Measurements from ENCODE around the gene GSK3B. TPM values are rescaled to one million over a fixed set of nuclear protein-coding genes. Genes with fewer than 3 reads are reported as not detected.

Gene GSK3B
- polyA plus RNA-seq, 1 donor = 31.4 TPM

DNA sequence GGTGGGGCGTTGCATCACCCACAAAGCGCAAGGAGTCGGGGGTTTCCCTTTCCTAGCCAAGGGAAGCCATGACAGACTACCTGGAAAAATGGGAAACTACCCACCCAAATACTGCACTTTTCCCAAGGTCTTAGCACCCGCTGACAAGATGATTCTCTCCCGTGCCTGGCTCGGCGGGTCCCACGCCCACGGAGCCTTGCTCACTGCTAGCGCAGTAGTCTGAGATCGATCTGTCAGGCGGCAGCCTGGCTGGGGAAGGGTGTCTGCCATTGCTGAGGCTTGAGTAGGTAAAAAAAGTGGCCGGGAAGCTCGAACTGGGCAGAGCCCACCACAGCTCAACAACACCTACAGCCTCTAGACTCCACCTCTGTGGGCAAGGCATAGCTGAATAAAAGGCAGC is 112.9 kb downstream of the GSK3B start:
- Histone ChIP-seq H3K9me3 (ENCODE audit: control insufficient read depth, low read depth, low read length) (peaks cover 3% of the 10 kb centered on the region), H3K36me3 (ENCODE audit: control insufficient read depth, insufficient read depth, low read length) (peaks cover 7% of the 10 kb centered on the region), H3K4me1 (ENCODE audit: control insufficient read depth, insufficient read depth, low read length) (no peaks in the 10 kb centered on the region), H3K4me3 (ENCODE audit: low read length) (no peak overlapping the region), H3K27ac (ENCODE audit: low read length) (no peak overlapping the region), H3K27me3 (ENCODE audit: control insufficient read depth, insufficient read depth, low read length) (no peaks in the 10 kb centered on the region)
- no peak for DNase-seq
- no CpG with 5 or more reads among the region's 14 CpGs for WGBS (ENCODE audit: insufficient coverage, low lambda C conversion rate)

DNA sequence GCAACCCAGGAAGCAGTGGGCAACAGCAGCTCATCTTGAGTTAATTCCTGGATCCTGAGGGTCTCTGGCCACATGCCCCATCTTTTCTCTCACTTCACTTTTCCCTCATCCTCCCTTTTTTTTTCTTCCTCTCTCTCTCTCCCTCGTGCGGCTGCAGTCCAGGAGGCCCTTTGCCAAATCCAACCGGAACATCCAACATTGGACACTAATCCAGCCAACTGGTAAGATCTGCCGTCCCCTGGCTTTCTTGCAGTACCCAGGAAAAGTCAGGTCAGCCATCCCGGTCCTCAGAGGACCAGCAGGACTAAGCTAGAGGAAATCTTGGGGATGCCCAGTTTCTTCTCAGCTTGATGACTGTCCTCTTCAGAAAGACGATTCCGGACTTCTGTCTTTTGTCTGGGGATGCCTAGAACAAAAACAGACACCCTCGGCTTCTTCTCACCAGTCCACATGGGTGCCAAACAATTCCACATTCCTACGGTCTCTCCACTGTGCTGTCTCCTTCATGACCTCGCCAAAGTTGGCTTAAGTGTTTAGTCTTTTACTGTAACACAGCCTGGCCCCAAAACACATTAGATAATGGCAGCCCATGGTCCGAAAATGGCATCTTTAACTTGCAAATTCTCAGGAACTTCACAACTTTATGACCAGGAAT is 115.6 kb downstream of the GSK3B start:
- Histone ChIP-seq H3K9me3 (ENCODE audit: control insufficient read depth, low read depth, low read length) (peaks cover 3% of the 10 kb centered on the region), H3K27ac (ENCODE audit: low read length) (no peak overlapping the region), H3K36me3 (ENCODE audit: control insufficient read depth, insufficient read depth, low read length) (peaks cover 7% of the 10 kb centered on the region), H3K27me3 (ENCODE audit: control insufficient read depth, insufficient read depth, low read length) (no peaks in the 10 kb centered on the region), H3K4me3 (ENCODE audit: low read length) (no peak overlapping the region), H3K4me1 (ENCODE audit: control insufficient read depth, insufficient read depth, low read length) (no peaks in the 10 kb centered on the region)
- DNase-seq = no peak
- WGBS (ENCODE audit: insufficient coverage, low lambda C conversion rate) = no CpG with 5 or more reads among the region's 11 CpGs

DNA sequence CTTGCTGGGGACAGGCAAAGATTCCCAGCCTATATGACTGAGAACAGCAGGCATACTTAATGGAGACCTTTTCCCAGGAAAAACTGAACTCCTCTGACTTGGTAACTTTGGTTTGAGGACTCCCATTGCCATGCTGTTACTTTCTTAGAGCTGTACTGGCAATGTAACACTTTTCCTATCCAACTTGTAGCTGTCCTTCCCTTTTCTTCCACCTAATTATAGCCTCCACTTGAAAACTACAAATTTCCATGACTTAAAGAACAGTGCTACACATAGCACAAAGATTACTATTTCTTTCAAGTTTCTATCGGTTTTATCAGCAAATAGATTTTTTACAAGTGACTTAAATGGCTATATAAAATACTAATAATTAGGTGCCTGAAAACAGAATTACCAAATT is 116.9 kb downstream of the GSK3B start:
- Histone ChIP-seq H3K36me3 (ENCODE audit: control insufficient read depth, insufficient read depth, low read length) (peaks cover 7% of the 10 kb centered on the region), H3K27me3 (ENCODE audit: control insufficient read depth, insufficient read depth, low read length) (no peaks in the 10 kb centered on the region), H3K4me1 (ENCODE audit: control insufficient read depth, insufficient read depth, low read length) (no peaks in the 10 kb centered on the region), H3K4me3 (ENCODE audit: low read length) (no peak overlapping the region), H3K27ac (ENCODE audit: low read length) (no peak overlapping the region), H3K9me3 (ENCODE audit: control insufficient read depth, low read depth, low read length) (peaks cover 3% of the 10 kb centered on the region)
- WGBS (ENCODE audit: insufficient coverage, low lambda C conversion rate) = 78% methylated on average over 1 of the region's 1 CpG
- DNase-seq = no peak

GRCh38 chr3:119976214-119976613 is 118.0 kb downstream of the GSK3B start:
- Histone ChIP-seq H3K36me3 (ENCODE audit: control insufficient read depth, insufficient read depth, low read length) (peaks cover under 1% of the 10 kb centered on the region), H3K4me1 (ENCODE audit: control insufficient read depth, insufficient read depth, low read length) (no peaks in the 10 kb centered on the region), H3K27me3 (ENCODE audit: control insufficient read depth, insufficient read depth, low read length) (no peaks in the 10 kb centered on the region), H3K9me3 (ENCODE audit: control insufficient read depth, low read depth, low read length) (peaks cover under 1% of the 10 kb centered on the region), H3K27ac (ENCODE audit: low read length) (no peak overlapping the region), H3K4me3 (ENCODE audit: low read length) (no peak overlapping the region)
- no CpG with 5 or more reads among the region's 1 CpG for WGBS (ENCODE audit: insufficient coverage, low lambda C conversion rate)
- no peak for DNase-seq

GRCh38 chr3:119974656-119975055 is 119.6 kb downstream of the GSK3B start:
- no CpG with 5 or more reads among the region's 2 CpGs for WGBS (ENCODE audit: insufficient coverage, low lambda C conversion rate)
- H3K36me3 ChIP-seq (ENCODE audit: control insufficient read depth, insufficient read depth, low read length) = no peaks in the 10 kb centered on the region

DNA sequence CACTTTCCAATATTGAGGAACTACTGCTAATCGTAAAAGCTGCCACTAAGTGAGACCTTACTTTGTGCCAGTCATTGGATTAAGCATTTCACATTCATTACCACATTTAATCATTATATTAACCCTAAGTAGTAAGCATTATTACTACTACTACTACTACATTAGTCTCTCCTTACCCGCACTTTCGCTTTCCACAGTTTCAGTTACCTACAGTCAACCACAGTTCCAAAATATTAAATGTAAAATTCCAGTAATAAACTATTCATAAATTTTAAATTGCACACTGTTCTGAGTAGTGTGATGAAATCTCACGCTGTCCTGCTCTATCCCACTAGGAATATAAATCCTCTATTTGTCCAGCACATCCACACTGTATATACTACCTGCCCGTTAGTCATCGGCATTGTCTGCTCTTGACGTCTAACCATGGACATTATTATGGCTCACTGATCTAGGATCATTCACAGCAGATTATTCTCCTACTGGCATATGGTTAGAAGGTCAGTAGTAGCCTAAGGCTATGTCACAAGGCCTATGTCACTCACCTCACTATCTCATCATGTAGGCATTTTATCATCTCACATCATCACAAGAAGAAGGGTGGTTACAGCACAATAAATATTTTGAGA is 121.1 kb downstream of the GSK3B start:
- WGBS (ENCODE audit: insufficient coverage, low lambda C conversion rate) = 100% methylated on average over 4 of the region's 7 CpGs
- H3K36me3 ChIP-seq (ENCODE audit: control insufficient read depth, insufficient read depth, low read length) = no peaks in the 10 kb centered on the region
- no peak overlapping the region for H3K4me3 ChIP-seq (ENCODE audit: low read length)
- H3K27me3 ChIP-seq (ENCODE audit: control insufficient read depth, insufficient read depth, low read length) = no peaks in the 10 kb centered on the region
- H3K9me3 ChIP-seq (ENCODE audit: control insufficient read depth, low read depth, low read length) = no peaks in the 10 kb centered on the region
- no peaks in the 10 kb centered on the region for H3K4me1 ChIP-seq (ENCODE audit: control insufficient read depth, insufficient read depth, low read length)
- no peak for DNase-seq
- H3K27ac ChIP-seq (ENCODE audit: low read length) = no peak overlapping the region

More at GRCh38 chr3:119974656-119975055, 119.6 kb downstream of the GSK3B start:
- no peaks in the 10 kb centered on the region for H3K4me1 ChIP-seq (ENCODE audit: control insufficient read depth, insufficient read depth, low read length)
- no peak overlapping the region for H3K27ac ChIP-seq (ENCODE audit: low read length)
- DNase-seq = no peak
- H3K9me3 ChIP-seq (ENCODE audit: control insufficient read depth, low read depth, low read length) = no peaks in the 10 kb centered on the region
- no peaks in the 10 kb centered on the region for H3K27me3 ChIP-seq (ENCODE audit: control insufficient read depth, insufficient read depth, low read length)
- H3K4me3 ChIP-seq (ENCODE audit: low read length) = no peak overlapping the region

GRCh38 chr3:119969759-119970158 is 124.5 kb downstream of the GSK3B start:
- WGBS (ENCODE audit: insufficient coverage, low lambda C conversion rate) = 94% methylated on average over 2 of the region's 4 CpGs
- H3K27me3 ChIP-seq (ENCODE audit: control insufficient read depth, insufficient read depth, low read length) = no peaks in the 10 kb centered on the region
- no peaks in the 10 kb centered on the region for H3K4me1 ChIP-seq (ENCODE audit: control insufficient read depth, insufficient read depth, low read length)
- H3K9me3 ChIP-seq (ENCODE audit: control insufficient read depth, low read depth, low read length) = no peaks in the 10 kb centered on the region
- no peak overlapping the region for H3K4me3 ChIP-seq (ENCODE audit: low read length)
- no peak for DNase-seq
- no peaks in the 10 kb centered on the region for H3K36me3 ChIP-seq (ENCODE audit: control insufficient read depth, insufficient read depth, low read length)
- no peak overlapping the region for H3K27ac ChIP-seq (ENCODE audit: low read length)

DNA sequence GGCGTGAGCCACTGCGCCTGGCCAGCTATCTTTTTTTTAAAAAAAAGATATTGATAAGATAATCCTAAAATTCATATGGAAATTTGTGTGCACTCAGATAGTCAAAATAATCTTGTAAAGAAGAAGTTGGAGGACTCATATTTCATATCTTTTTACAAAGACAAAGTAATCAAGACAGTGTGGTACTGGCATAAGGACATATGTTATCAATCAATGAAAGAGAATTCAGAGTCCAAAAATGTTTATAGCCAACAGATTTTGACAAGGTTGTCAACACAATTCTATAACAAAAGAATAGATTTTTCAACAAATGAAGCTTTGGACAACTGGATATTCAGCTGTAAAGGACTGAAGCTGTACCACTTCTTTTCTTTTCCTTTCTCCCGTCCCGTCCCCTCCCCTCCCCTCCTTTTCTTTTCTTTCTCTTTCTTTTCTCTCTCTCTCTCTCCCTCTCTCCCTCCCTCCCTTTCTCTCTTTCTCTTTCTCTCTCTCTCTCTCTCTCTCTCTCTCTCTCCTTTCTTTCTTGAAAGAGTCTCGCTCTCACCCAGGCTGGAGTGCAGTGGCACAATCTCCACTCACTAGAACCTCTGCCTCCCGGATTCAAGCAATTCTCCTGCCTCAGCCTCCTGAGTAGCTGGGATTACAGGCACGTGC is 126.8 kb downstream of the GSK3B start:
- no peaks in the 10 kb centered on the region for H3K27me3 ChIP-seq (ENCODE audit: control insufficient read depth, insufficient read depth, low read length)
- no peak overlapping the region for H3K4me3 ChIP-seq (ENCODE audit: low read length)
- no peaks in the 10 kb centered on the region for H3K9me3 ChIP-seq (ENCODE audit: control insufficient read depth, low read depth, low read length)
- no peaks in the 10 kb centered on the region for H3K36me3 ChIP-seq (ENCODE audit: control insufficient read depth, insufficient read depth, low read length)
- 98% methylated on average over 3 of the region's 7 CpGs for WGBS (ENCODE audit: insufficient coverage, low lambda C conversion rate)
- DNase-seq = no peak
- H3K27ac ChIP-seq (ENCODE audit: low read length) = no peak overlapping the region
- no peaks in the 10 kb centered on the region for H3K4me1 ChIP-seq (ENCODE audit: control insufficient read depth, insufficient read depth, low read length)

DNA sequence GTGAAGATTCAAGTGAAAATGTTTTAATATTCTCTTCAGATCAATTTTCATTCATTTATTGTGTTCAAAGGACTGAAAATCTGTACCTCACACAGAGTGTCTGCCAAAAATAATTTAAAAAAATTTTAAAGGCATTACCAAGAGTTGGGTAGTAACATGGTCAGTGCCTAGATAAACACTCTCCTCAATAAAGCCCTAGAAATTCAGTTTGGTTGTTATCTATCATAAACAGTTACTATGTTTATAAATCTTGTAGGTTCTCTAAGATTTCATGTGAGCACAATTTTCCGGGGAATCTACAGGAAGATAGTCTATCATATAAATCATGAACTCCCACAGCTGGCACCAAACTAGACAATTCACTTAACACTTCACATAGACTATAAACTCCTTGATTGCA is 128.6 kb downstream of the GSK3B start:
- DNase-seq = no peak
- no CpG with 5 or more reads among the region's 1 CpG for WGBS (ENCODE audit: insufficient coverage, low lambda C conversion rate)
- Histone ChIP-seq H3K36me3 (ENCODE audit: control insufficient read depth, insufficient read depth, low read length) (no peaks in the 10 kb centered on the region), H3K4me3 (ENCODE audit: low read length) (no peak overlapping the region), H3K27ac (ENCODE audit: low read length) (no peak overlapping the region), H3K4me1 (ENCODE audit: control insufficient read depth, insufficient read depth, low read length) (no peaks in the 10 kb centered on the region), H3K27me3 (ENCODE audit: control insufficient read depth, insufficient read depth, low read length) (no peaks in the 10 kb centered on the region), H3K9me3 (ENCODE audit: control insufficient read depth, low read depth, low read length) (no peaks in the 10 kb centered on the region)

- no peak for DNase-seq
- no peaks in the 10 kb centered on the region for H3K36me3 ChIP-seq (ENCODE audit: control insufficient read depth, insufficient read depth, low read length)
- no peaks in the 10 kb centered on the region for H3K9me3 ChIP-seq (ENCODE audit: control insufficient read depth, low read depth, low read length)
- no peak overlapping the region for H3K27ac ChIP-seq (ENCODE audit: low read length)
- no peak overlapping the region for H3K4me3 ChIP-seq (ENCODE audit: low read length)
- H3K4me1 ChIP-seq (ENCODE audit: control insufficient read depth, insufficient read depth, low read length) = no peaks in the 10 kb centered on the region
- 100% methylated on average over 1 of the region's 2 CpGs for WGBS (ENCODE audit: insufficient coverage, low lambda C conversion rate)
- H3K27me3 ChIP-seq (ENCODE audit: control insufficient read depth, insufficient read depth, low read length) = no peaks in the 10 kb centered on the region
Observed at GRCh38 chr3:119964294-119964693, 130.0 kb downstream of the GSK3B start.

All from large intestine (tissue), 3 donors.